Measurements from ENCODE around the gene TMEM156. TPM values are rescaled to one million over a fixed set of nuclear protein-coding genes. Genes with fewer than 3 reads are reported as not detected.
A peak's percentile ranks its signal among the peaks of the same experiment; 100 is the strongest.

The TMEM156 gene
- total RNA-seq, 6 experiments from 2014 or later, result 0.07 to 0.48 (median 0.41) TPM

GRCh38 chr4:39043861-39044363 is 11.7 kb upstream of the TMEM156 start:
- H3K27me3 Mint-ChIP-seq (ENCODE audit: insufficient read depth), result no peaks in the 10 kb centered on the region
- no peak for TF ChIP-seq CTCF (IDR thresholded peaks at IDR 0.05)
- peaks cover 53% of the 10 kb centered on the region for H3K4me1 Mint-ChIP-seq (ENCODE audit: low read depth)
- DNase-seq, result peak; percentile 44
- peak overlapping the region; percentile 90 for H3K27ac Mint-ChIP-seq
- H3K4me3 Mint-ChIP-seq, result peak overlapping the region; percentile 81
- H3K36me3 Mint-ChIP-seq (ENCODE audit: low read depth), result peaks cover 4% of the 10 kb centered on the region; the same call in 1 of the 2 replicates
- H3K9me3 Mint-ChIP-seq, result no peaks in the 10 kb centered on the region

- Mint-ChIP-seq H3K27me3 (ENCODE audit: insufficient read depth) (no peaks in the 10 kb centered on the region), H3K4me1 (ENCODE audit: low read depth) (peaks cover 54% of the 10 kb centered on the region)
- peak; percentile 66 for DNase-seq
These were observed 11.1 kb upstream of the TMEM156 start for GRCh38 chr4:39043058-39043860.

DNA sequence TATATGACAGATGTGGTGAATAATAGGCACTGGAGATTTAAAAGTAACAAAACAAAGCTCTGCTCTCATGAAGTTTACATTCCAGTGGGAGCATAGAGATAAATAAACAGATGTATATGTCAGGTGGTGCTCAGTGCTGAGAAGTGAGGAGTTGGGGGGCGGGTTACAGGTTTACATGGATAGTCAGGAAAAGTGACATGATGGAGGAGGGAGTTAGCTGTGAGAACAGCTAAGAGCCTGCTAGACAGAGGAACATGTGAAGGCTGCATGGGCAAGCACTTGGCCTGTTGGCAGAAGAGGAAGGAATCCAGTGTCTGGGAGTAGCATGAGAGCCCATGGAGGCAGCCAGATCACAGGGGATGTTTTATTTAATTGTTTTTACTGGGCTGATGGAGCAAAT is 10.2 kb upstream of the TMEM156 start:
- Mint-ChIP-seq H3K4me1 (ENCODE audit: low read depth) (peaks cover 54% of the 10 kb centered on the region), H3K9me3 (no peaks in the 10 kb centered on the region), H3K27me3 (ENCODE audit: insufficient read depth) (no peaks in the 10 kb centered on the region), H3K4me3 (no peak overlapping the region; the same call in 1 of the 2 replicates), H3K27ac (peak overlapping the region; percentile 36; the same call in 1 of the 2 replicates), H3K36me3 (ENCODE audit: low read depth) (peaks cover 4% of the 10 kb centered on the region; the same call in 1 of the 2 replicates)
- no peak for TF ChIP-seq CTCF (IDR thresholded peaks at IDR 0.05)
- DNase-seq, result no peak

More at GRCh38 chr4:39043058-39043860, 11.1 kb upstream of the TMEM156 start:
- peak overlapping the region; percentile 81 for H3K4me3 Mint-ChIP-seq
- H3K36me3 Mint-ChIP-seq (ENCODE audit: low read depth), result peaks cover 4% of the 10 kb centered on the region; the same call in 1 of the 2 replicates
- peak overlapping the region; percentile 90 for H3K27ac Mint-ChIP-seq
- TF ChIP-seq CTCF (IDR thresholded peaks at IDR 0.05), result no peak
- no peaks in the 10 kb centered on the region for H3K9me3 Mint-ChIP-seq

DNA sequence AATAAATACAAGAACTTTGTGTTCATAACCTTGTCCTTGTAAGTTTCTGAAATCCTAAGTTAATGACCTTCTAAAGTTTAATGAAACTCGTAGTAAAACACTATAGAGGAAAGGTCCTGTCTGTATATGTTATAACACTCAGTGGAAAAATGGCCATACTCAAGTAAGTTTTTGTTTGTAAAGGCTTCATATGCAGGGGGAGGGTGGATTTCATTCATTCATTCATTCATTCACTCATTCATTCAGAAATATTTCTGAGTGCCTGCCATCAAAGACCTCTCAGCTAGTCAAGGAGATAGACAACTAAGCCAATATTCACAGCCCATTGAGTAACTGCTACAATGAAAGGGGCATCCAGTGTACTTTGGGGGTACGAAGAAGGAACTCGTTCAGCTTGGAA is 6.9 kb upstream of the TMEM156 start:
- no peak for TF ChIP-seq CTCF (IDR thresholded peaks at IDR 0.05)
- no peak for DNase-seq
- H3K27ac Mint-ChIP-seq, result no peak overlapping the region; the same call in 1 of the 2 replicates

DNA sequence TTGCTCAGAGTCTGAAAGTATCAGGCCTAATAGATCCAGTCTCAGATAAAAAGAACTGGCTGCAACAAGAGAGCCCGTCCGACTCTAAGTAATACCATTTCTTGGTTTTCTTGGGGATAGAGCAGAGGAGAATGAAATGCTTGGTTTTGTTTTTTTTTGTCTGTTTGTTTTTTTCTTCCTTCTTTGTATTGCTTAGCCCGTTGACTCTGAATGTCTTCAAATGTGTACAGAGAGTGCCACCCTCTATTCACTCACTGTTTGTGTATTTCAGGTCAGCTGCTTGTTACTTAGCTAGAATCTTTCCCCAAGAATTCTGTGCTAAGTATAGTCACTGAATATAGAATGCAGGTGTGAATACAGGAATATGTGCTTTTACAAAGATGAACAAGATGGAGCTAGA is 5.7 kb upstream of the TMEM156 start:
- no peaks in the 10 kb centered on the region for H3K27me3 Mint-ChIP-seq (ENCODE audit: insufficient read depth)
- DNase-seq, result no peak
- H3K27ac Mint-ChIP-seq, result no peak overlapping the region
- no peak overlapping the region for H3K4me3 Mint-ChIP-seq
- no peaks in the 10 kb centered on the region for H3K9me3 Mint-ChIP-seq
- no peaks in the 10 kb centered on the region for H3K36me3 Mint-ChIP-seq (ENCODE audit: low read depth)
- no peak for TF ChIP-seq CTCF (IDR thresholded peaks at IDR 0.05)
- peaks cover 44% of the 10 kb centered on the region for H3K4me1 Mint-ChIP-seq (ENCODE audit: low read depth)

More for the DNA sequence above, 6.9 kb upstream of the TMEM156 start:
- no peak overlapping the region for H3K4me3 Mint-ChIP-seq
- peaks cover 54% of the 10 kb centered on the region for H3K4me1 Mint-ChIP-seq (ENCODE audit: low read depth)
- H3K9me3 Mint-ChIP-seq, result no peaks in the 10 kb centered on the region
- H3K27me3 Mint-ChIP-seq (ENCODE audit: insufficient read depth), result no peaks in the 10 kb centered on the region
- H3K36me3 Mint-ChIP-seq (ENCODE audit: low read depth), result no peaks in the 10 kb centered on the region

All from HFFc6 (cell line).